Stimulated activated CD8-positive, alpha-beta memory T cell treated with anti-CD3 and anti-CD28 coated beads, Interleukin-12 subunit alpha, Interleukin-12 subunit beta, amount 100 ng/mL, for 4 hours (primary cell): ENCODE results near the gene IL5RA.

Experiments
- DNase-seq: peaks from one replicate; pipeline ENCODE4 v3.0.0-alpha.2; 2020; ENCODE audit warnings: low read depth

IL5RA gene

GRCh38 chr3:3110299-3110630 is at the start of gene IL5RA:
IL5RA (minus strand) TSS chr3:3110374; CDS start chr3:3104984, 5,390 bp downstream.
- no peak for DNase-seq

GRCh38 chr3:3157484-3157883 is 47.3 kb upstream of the IL5RA start:
- DNase-seq, result no peak

- DNase-seq, result no peak
These were observed 44.9 kb upstream of the IL5RA start for GRCh38 chr3:3154879-3155610.

- no peak for DNase-seq
These were observed 41.3 kb upstream of the IL5RA start for GRCh38 chr3:3151513-3151912.

GRCh38 chr3:3149560-3149959 is 39.4 kb upstream of the IL5RA start:
- DNase-seq, result no peak

- no peak for DNase-seq
These were observed 35.7 kb upstream of the IL5RA start for GRCh38 chr3:3145831-3146230.

- no peak for DNase-seq
These were observed 31.8 kb upstream of the IL5RA start for GRCh38 chr3:3141939-3142338.

GRCh38 chr3:3137526-3137925 is 27.4 kb upstream of the IL5RA start:
- no peak for DNase-seq

- no peak for DNase-seq
These were observed 24.7 kb upstream of the IL5RA start for GRCh38 chr3:3134750-3135448.

- no peak for DNase-seq
These were observed 23.3 kb upstream of the IL5RA start for GRCh38 chr3:3133500-3133899.

GRCh38 chr3:3129579-3129978 is 19.4 kb upstream of the IL5RA start:
- no peak for DNase-seq

GRCh38 chr3:3127432-3128010 is 17.3 kb upstream of the IL5RA start:
- peak; percentile 8 for DNase-seq

GRCh38 chr3:3126477-3127431 is 16.6 kb upstream of the IL5RA start, which contains the start of gene TRNT1:
TRNT1 (plus strand) TSS chr3:3126940; CDS start chr3:3129041, 2,101 bp downstream.
- DNase-seq, result peak; percentile 94

GRCh38 chr3:3125977-3126376 is 15.8 kb upstream of the IL5RA start:
- DNase-seq, result no peak

GRCh38 chr3:3119393-3119851 is 9.2 kb upstream of the IL5RA start:
- no peak for DNase-seq

GRCh38 chr3:3117651-3118050 is 7.5 kb upstream of the IL5RA start:
- DNase-seq, result no peak

- DNase-seq, result no peak
These were observed 3.0 kb upstream of the IL5RA start for GRCh38 chr3:3113042-3113709.

GRCh38 chr3:3110749-3111361 is 681 bp upstream of the IL5RA start:
- no peak for DNase-seq

- no peak for DNase-seq
These were observed 521 bp downstream of the IL5RA start for GRCh38 chr3:3109407-3110298.

- no peak for DNase-seq
These were observed 2.3 kb downstream of the IL5RA start for GRCh38 chr3:3107858-3108257.
